ENCODE measurements around the gene ZIC5. TPM values are rescaled to one million over a fixed set of nuclear protein-coding genes. Genes with fewer than 3 reads are reported as not detected.

The ZIC5 gene
- total RNA-seq, 1 donor from 2014 or later, result not detected

- DNase-seq (ENCODE audit: low spot score) (no peak), ATAC-seq (no peak)
These were observed 29.7 kb downstream of the ZIC5 start for GRCh38 chr13:99941911-99942310.

- DNase-seq (ENCODE audit: low spot score), result peak; percentile 88
- peak; percentile 92 for ATAC-seq
These were observed 30.5 kb downstream of the ZIC5 start for GRCh38 chr13:99941086-99941485.

DNA sequence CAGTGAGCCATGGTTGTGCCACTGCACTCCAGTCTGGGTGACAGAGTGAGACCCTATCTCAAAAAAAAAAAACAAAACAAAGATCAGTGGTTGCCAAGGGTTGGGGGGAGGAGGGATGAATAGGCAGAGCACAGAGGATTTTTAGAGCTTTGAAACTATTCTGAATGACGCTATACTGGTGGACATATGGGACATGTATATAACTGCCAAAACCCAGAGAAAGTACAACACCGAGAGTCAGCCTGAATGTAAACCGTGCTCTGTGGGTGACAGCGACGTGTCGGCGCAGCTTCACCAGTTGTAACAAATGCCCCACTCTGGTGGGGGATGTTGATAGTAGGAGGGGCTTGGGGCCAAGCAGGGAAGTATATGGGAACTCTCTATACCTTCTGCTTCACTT is 32.9 kb downstream of the ZIC5 start:
- DNase-seq (ENCODE audit: low spot score) (no peak), ATAC-seq (no peak)

GRCh38 chr13:99935772-99936171 is 35.8 kb downstream of the ZIC5 start:
- ATAC-seq, result no peak
- no peak for DNase-seq (ENCODE audit: low spot score)

GRCh38 chr13:99932912-99933311 is 38.7 kb downstream of the ZIC5 start:
- no peak for DNase-seq (ENCODE audit: low spot score)
- ATAC-seq, result no peak

DNA sequence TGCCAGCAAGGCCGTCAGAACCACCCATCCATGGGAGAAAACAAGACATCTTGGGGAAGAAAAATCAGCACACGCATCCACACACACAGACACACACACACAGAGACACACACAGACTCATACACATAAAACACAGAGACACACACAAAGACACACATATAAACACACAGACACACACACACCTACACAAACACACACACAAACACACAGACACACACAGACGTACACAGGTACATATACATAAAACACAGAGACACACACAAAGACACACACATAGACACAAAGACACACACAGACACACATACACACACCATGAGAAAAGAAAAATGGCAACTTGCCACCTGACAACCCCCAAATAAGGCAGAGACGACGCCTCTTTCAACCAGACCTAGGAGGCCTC is 40.6 kb downstream of the ZIC5 start:
- DNase-seq (ENCODE audit: low spot score) (no peak), ATAC-seq (no peak)

DNA sequence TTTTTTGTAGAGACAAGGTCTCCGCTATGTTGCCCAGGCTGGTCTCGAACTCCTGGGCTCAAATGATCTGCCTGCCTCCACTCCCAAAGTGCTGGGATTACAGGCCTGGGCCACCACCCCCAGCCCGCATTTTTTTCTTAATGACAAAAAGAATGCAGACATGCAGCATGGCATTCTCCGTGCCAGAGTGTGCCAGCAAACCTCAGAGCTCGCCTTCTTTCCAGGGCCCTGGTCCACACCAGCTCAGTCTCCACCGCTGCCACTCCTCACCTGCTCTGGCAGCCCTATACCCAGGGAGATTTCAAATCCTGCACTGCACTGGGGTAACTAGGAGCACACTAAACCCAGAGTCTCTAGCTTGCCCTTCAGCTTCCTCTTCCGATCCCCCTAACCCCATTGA is 41.7 kb downstream of the ZIC5 start:
- no peak for DNase-seq (ENCODE audit: low spot score)
- ATAC-seq, result no peak

DNA sequence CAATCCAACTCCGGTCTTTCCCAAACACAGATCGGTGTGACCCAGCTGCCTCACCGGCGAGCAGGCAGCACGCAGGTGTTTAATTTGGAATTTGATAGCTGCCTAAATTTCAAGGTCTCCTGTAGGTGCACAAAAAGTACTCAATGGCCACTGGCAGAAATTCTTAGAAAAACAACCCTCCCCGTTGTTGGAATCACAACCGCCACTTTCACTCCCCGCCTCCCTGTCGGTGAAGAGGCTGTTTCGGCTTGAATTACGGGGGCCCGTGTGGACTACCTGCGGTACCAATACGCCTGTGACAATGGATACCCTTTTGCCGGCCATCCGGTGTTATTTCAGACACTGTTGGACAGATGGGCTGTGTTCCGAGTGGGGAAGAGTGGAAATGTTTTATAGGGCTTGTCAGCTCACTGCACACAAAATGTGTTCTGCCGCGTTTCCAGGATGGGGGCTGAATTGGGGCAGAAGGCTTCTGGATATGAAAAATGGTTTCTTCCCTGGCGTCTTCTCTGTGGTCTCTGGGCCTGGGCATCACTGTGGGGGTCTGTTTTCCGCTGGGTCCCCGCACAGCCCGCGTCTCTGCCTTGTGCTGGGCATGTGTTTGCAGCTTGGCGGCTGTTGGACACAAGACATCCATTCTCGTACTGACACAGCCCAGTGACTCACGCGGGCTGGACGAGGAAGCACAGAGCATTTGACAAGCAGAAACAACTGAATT is 45.4 kb downstream of the ZIC5 start:
- DNase-seq (ENCODE audit: low spot score) (no peak), ATAC-seq (peak; percentile 79)

- no peak for DNase-seq (ENCODE audit: low spot score)
- ATAC-seq, result no peak
These were observed 47.5 kb downstream of the ZIC5 start for GRCh38 chr13:99923877-99924582.

DNA sequence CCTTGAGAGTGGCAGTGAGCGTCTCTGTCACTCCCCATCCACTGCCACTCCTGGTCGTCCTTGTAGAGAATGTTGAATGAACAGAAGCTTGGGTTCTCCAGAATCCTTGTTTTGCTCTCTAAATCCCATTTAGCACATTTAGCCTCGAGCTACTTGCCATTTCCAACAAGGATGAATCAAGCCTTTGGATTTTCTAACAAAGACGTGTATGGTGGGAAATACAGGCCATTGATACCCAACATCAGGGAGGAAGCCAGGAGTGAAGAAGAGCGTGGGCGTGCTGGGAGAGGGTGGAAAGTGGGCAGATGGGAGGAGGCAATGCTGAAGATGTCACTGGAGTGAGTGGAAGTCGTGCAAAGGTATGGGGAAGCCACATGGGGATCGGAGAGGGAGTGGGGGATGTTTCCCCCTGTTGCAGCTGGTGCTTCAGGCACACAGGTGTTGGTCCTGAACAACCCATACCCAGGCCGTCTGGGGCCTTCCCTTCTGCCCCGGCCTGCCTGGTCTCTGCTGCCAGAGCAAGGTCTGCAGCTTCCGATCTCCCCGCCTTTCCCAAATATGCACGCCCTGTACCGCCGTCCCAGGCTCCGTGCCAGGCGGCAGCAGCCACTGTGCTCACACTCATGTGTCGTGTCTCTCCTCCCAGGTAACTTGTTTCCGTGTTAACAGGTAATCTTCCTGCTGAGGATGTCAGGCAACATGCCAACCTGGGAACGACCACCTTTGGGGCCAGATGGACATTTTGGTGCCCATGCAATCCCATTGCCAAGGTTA is 48.7 kb downstream of the ZIC5 start:
- no peak for ATAC-seq
- DNase-seq (ENCODE audit: low spot score), result no peak

DNA sequence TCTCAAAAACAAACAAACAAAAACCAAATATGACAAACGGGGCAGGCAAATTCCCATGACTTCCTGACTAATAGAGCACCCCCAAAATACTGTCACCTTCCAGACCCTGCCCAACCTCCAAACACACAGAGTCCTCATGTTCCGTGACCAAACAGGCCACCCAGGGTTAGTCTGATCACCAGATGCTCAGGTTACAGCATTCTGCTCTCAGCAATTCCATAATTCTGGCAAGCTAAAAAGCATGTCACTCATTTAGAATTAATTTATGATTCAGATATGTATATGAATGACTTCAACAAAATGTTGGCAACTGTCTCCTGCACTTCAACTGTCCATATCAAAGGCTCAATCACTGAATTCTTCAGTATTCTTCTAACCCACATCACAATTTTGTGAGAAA is 52.4 kb downstream of the ZIC5 start:
- ATAC-seq (no peak), DNase-seq (ENCODE audit: low spot score) (no peak)

DNA sequence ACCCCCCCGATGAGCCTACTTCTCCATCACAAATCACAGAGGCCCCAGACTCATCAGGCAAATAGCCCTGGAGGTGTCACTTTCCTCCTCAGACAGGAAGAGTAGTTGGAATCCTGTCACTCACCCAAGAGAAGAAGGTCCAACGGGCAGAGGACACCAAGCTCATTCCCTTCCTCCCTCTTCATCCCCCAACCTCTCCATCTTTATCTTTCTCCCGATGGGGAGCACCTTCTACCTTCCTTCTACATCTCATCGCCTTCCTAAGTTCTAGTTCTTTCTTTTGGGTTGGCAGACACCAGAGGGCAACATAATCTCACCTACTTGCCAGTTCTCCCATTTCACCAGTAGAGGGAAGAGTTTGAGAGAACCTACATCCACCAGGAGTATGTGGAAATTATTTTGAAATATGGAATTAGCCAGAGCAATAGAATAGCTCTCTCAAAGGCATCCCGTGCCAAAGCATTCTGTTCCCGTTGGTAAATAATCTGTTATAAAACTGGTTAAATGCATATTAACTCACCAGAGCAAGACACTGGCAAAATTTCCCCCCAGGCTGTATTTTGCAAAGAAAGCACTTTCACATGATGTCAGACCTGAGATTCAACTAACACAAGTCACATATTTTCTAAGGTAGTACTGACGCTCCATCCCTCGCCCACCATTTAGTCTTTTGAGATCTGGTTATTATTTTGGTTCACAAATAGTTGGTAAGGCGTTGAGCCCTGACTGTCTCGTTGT is 55.0 kb downstream of the ZIC5 start:
- no peak for DNase-seq (ENCODE audit: low spot score)
- ATAC-seq, result peak; percentile 99

- ATAC-seq (no peak), DNase-seq (ENCODE audit: low spot score) (no peak)
These were observed 58.4 kb downstream of the ZIC5 start for GRCh38 chr13:99913167-99913566.

Other genes with a start within 250 kb of the ZIC5 start
- gene ZIC2, start 10.0 kb upstream of the ZIC5 start, total RNA-seq, result 0.38 TPM
- gene PCCA, start 117.3 kb upstream of the ZIC5 start, total RNA-seq, result 83.5 TPM

Data from left lobe of liver (tissue), 2 donors.